Smooth muscle cell (in vitro differentiated cells): ENCODE data around the gene WDFY3. TPM values are rescaled to one million over a fixed set of nuclear protein-coding genes. Genes with fewer than 3 reads are reported as not detected.

Experiments used
- DNase-seq: peaks from one replicate; lab custom pipeline; 2025; ENCODE audit not compliant: unreplicated experiment; lab: John Stamatoyannopoulos, UW
- H2AFZ ChIP-seq: fragments of 200-600 bp; sonication (generic); 2 replicates; pipeline ENCODE4 v1.6.0; 2016; ENCODE audit warnings: antibody characterized with exemption, low read depth, mild to moderate bottlenecking
- H3F3A ChIP-seq: fragments of 200-600 bp; sonication (generic); 2 replicates; pipeline ENCODE4 v1.6.0; 2017; ENCODE audit warnings: antibody characterized with exemption, low read depth
- H3K27ac ChIP-seq: fragments of 200-600 bp; sonication (generic); 2 replicates; pipeline ENCODE4 v1.5.1; 2016; ENCODE audit warnings: low read depth, mild to moderate bottlenecking
- H3K27me3 ChIP-seq: fragments of 200-600 bp; sonication (generic); 2 replicates; pipeline ENCODE4 v1.6.1; 2016; ENCODE audit warnings: low read depth, mild to moderate bottlenecking
- H3K36me3 ChIP-seq: fragments of 200-600 bp; sonication (generic); 2 replicates; pipeline ENCODE4 v1.5.1; 2016; ENCODE audit warnings: low read depth
- H3K4me1 ChIP-seq: fragments of 200-600 bp; sonication (generic); 2 replicates; pipeline ENCODE4 v1.5.1; 2016; ENCODE audit warnings: low read depth
- H3K4me2 ChIP-seq: fragments of 200-600 bp; sonication (generic); 2 replicates; pipeline ENCODE4 v1.6.0; 2016; ENCODE audit warnings: mild to moderate bottlenecking
- H3K4me3 ChIP-seq: fragments of 200-600 bp; sonication (generic); 2 replicates; pipeline ENCODE4 v1.5.1; 2016; ENCODE audit warnings: mild to moderate bottlenecking
- H3K79me2 ChIP-seq: fragments of 200-600 bp; sonication (generic); 2 replicates; pipeline ENCODE4 v1.6.0; 2016; ENCODE audit warnings: low read depth, mild to moderate bottlenecking
- H3K9ac ChIP-seq: fragments of 200-600 bp; sonication (generic); 2 replicates; pipeline ENCODE4 v1.6.0; 2016; ENCODE audit warnings: low read depth
- H3K9me3 ChIP-seq: fragments of 200-600 bp; sonication (generic); replicated peaks from 2 replicates; pipeline ENCODE4 v1.5.1; 2016; ENCODE audit warnings: low read depth
- H4K20me1 ChIP-seq: fragments of 200-600 bp; sonication (generic); 2 replicates; pipeline ENCODE4 v1.6.0; 2016; ENCODE audit warnings: low read depth
- WGBS: methylation state at CpG from one replicate; pipeline ENCODE4 v1.1.7; 2016; ENCODE audit warnings: low lambda C conversion rate; 5-methylcytosine and 5-hydroxymethylcytosine counted together
- polyA plus RNA-seq: library from polyadenylated mRNA; unstranded; fragments of >200 nt; fragmentation: Nextera tagmentation; extraction: Ambion mirVana; gene quantifications from 2 replicates; pipeline ENCODE4 v1.2.1, GENCODE V29; 2016
- total RNA-seq: library from RNA; depleted of rRNA; stranded (reverse); fragments of >200 nt; gene quantifications from 2 replicates; pipeline ENCODE4 v1.2.3, GENCODE V29; 2014
- TF ChIP-seq, protein P1 (sequence below): fragments of 200-600 bp; sonication (generic); IDR thresholded peaks from 2 replicates; pipeline ENCODE4 v1.5.1; 2017; ENCODE audit warnings: borderline replicate concordance, mild to moderate bottlenecking, antibody characterized with exemption; ENCODE audit not compliant: insufficient read depth, poor library complexity, severe bottlenecking

The WDFY3 gene
- total and polyA plus RNA-seq, 2 experiments from 2014 or later: 4.0 to 63.9 TPM

DNA sequence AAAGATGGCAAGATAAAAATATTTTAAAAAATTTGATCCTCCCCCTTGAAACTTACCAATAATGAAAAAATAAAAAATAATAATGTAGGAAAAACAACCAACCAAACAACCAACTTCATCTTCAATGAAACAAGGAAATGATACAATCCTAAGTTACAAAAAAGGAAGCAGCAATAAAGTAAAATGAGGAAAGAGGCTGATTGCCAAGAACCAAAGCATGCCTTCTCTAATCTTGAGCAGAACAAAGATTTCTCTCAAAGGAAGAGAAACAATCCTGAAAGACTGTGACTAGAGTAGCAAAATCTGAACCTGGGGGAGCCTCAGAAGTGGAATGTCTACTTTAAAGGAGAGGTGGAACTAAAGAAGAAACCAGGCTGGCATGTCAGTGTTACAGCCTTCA is 10.9 kb upstream of the WDFY3 start:
- no peaks in the 10 kb centered on the region for H3K9me3 ChIP-seq
- no peak overlapping the region for H3K4me3 ChIP-seq
- no peaks in the 10 kb centered on the region for H3K36me3 ChIP-seq
- DNase-seq: no peak
- TF ChIP-seq, protein P1, sequence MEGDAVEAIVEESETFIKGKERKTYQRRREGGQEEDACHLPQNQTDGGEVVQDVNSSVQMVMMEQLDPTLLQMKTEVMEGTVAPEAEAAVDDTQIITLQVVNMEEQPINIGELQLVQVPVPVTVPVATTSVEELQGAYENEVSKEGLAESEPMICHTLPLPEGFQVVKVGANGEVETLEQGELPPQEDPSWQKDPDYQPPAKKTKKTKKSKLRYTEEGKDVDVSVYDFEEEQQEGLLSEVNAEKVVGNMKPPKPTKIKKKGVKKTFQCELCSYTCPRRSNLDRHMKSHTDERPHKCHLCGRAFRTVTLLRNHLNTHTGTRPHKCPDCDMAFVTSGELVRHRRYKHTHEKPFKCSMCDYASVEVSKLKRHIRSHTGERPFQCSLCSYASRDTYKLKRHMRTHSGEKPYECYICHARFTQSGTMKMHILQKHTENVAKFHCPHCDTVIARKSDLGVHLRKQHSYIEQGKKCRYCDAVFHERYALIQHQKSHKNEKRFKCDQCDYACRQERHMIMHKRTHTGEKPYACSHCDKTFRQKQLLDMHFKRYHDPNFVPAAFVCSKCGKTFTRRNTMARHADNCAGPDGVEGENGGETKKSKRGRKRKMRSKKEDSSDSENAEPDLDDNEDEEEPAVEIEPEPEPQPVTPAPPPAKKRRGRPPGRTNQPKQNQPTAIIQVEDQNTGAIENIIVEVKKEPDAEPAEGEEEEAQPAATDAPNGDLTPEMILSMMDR: no peak
- no peak overlapping the region for H2AFZ ChIP-seq
- no peaks in the 10 kb centered on the region for H3K4me1 ChIP-seq
- no peak overlapping the region for H3K9ac ChIP-seq
- H3K27ac ChIP-seq: no peak overlapping the region
- H4K20me1 ChIP-seq: no peaks in the 10 kb centered on the region
- no peaks in the 10 kb centered on the region for H3K79me2 ChIP-seq
- no peaks in the 10 kb centered on the region for H3F3A ChIP-seq
- no peaks in the 10 kb centered on the region for H3K27me3 ChIP-seq
- no peak overlapping the region for H3K4me2 ChIP-seq

DNA sequence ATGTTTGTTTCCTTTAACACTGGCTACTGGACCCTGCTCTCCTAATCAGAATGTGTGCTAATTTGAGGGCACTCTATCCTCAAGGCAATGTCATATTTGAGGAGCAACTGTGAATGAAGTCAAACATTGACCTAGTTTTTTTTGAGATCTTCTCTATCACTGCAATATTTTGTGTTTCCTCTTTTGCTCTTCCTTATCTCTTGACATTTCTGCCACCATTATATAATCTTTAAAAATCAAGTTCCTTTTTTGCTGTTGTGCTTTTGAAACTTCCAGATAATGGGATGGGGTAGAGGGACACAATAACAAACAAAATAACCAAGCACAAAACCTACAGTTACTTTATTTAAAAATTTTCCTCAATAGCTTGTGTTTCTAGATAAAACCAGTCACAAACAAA is 7.4 kb upstream of the WDFY3 start:
- Histone ChIP-seq H3K9ac (no peak overlapping the region), H2AFZ (no peak overlapping the region), H3K36me3 (no peaks in the 10 kb centered on the region), H3K27ac (no peak overlapping the region), H3K4me3 (no peak overlapping the region), H3K79me2 (no peaks in the 10 kb centered on the region), H4K20me1 (no peaks in the 10 kb centered on the region), H3K27me3 (no peaks in the 10 kb centered on the region), H3F3A (no peaks in the 10 kb centered on the region), H3K4me1 (no peaks in the 10 kb centered on the region), H3K9me3 (no peaks in the 10 kb centered on the region), H3K4me2 (no peak overlapping the region)
- DNase-seq: no peak
- TF ChIP-seq, protein P1: no peak

DNA sequence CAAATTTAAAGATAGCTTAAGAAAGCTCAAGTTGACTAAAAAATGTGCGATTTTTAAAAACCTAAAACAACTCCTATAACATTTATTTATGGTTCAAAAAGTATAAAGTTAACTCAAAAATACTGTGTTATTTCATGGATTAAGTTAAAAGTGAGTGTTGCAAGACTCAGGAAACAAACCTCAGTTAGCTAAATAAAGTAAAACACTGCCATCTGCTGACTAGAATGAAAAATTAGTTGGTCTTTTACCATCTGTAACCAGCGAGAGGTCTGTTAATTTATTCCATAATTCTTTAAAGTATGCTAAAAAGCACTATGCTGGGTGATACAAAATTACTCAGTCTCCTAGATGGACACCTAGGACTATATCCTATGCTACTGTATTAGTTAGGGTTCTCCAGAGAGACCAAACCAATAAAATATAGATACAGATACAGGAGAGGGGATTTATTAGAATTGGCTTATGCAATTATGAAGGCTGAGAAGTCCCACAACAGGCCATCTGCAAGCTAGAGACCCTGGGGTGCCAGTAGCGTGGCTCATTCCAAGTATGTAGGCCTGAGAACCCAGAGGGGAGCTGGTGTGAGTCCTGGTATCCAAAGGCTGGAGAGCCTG is 4.9 kb upstream of the WDFY3 start:
- Histone ChIP-seq H2AFZ (peak overlapping the region; percentile 12), H3F3A (no peaks in the 10 kb centered on the region), H3K9me3 (no peaks in the 10 kb centered on the region), H3K9ac (no peak overlapping the region), H3K27me3 (no peaks in the 10 kb centered on the region), H3K36me3 (no peaks in the 10 kb centered on the region), H3K4me3 (no peak overlapping the region), H3K27ac (no peak overlapping the region), H3K4me1 (peaks cover 7% of the 10 kb centered on the region), H3K79me2 (no peaks in the 10 kb centered on the region), H4K20me1 (no peaks in the 10 kb centered on the region), H3K4me2 (no peak overlapping the region)
- no peak for DNase-seq
- 12% methylated on average over 3 of the region's 3 CpGs for WGBS
- TF ChIP-seq, protein P1: peak; percentile 65

DNA sequence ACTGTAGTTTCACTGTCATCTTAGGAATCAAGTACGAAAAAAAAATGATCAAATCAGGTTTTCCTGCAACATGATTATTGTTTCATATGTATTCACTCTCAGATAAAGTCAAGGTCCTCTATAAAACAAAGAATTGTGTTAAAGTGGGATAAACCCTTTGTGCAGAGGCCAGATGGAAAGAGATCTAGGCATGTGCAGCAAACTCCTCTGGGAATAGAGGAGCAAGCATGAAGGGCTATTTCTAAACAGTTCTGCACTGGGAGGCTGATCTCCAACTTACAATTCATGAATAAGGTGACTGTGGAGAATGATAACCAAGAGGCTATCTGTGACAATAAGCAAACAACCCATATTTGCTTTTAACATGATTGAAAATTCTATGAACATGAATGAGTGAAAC is 2.4 kb upstream of the WDFY3 start:
- no peaks in the 10 kb centered on the region for H3K36me3 ChIP-seq
- WGBS: 97% methylated on average over 1 of the region's 1 CpG
- H3K4me2 ChIP-seq: no peak overlapping the region
- H3K9me3 ChIP-seq: no peaks in the 10 kb centered on the region
- H4K20me1 ChIP-seq: peaks cover 16% of the 10 kb centered on the region
- TF ChIP-seq, protein P1: no peak
- H3K27ac ChIP-seq: no peak overlapping the region
- no peak overlapping the region for H3K9ac ChIP-seq
- peaks cover 20% of the 10 kb centered on the region for H3K79me2 ChIP-seq
- no peaks in the 10 kb centered on the region for H3K27me3 ChIP-seq
- no peak overlapping the region for H2AFZ ChIP-seq
- H3K4me1 ChIP-seq: peaks cover 16% of the 10 kb centered on the region
- H3F3A ChIP-seq: no peaks in the 10 kb centered on the region
- no peak overlapping the region for H3K4me3 ChIP-seq
- no peak for DNase-seq
